Renal pelvis (tissue), 12 donors: ENCODE data around the gene TCL1A. TPM values are rescaled to one million over a fixed set of nuclear protein-coding genes. Genes with fewer than 3 reads are reported as not detected.
A peak's percentile ranks its signal among the peaks of the same experiment; 100 is the strongest.
"Not testable (repeated sequence)": the region's sequence is repeated elsewhere in the genome, so short reads cannot be mapped to it uniquely, and the experiment has no call there.

ENCODE experiments used
- DNase-seq: peaks from one replicate; pipeline ENCODE4 v3.0.0-alpha.2; 2013
- long read RNA-seq, 16 experiments: transcript quantifications; one replicate each; lab custom pipeline, GENCODE V29; 2026
- polyA plus RNA-seq, 3 donors: library from polyadenylated mRNA; unstranded; fragments of 120-200 nt; gene quantifications; one replicate each; pipeline ENCODE4 v1.2.1, GENCODE V29; 2013; ENCODE audit not compliant: insufficient read length in 3 of 3

TCL1A gene, protein sequence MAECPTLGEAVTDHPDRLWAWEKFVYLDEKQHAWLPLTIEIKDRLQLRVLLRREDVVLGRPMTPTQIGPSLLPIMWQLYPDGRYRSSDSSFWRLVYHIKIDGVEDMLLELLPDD
- 1 to 10 TPM in 1 of 3 donors, under 1 TPM in 2; 0.50 to 1.8 (median 0.75) TPM for polyA plus RNA-seq
- long read RNA-seq, donor 1, result 0 reads
- long read RNA-seq, donor 2, result 0 reads
- long read RNA-seq, donor 3, result 0 reads
- long read RNA-seq, donor 4, partial matches to known transcripts, result 0 of 1 reads
- long read RNA-seq, donor 4, other reads (novel, unspliced or antisense), result 0 of 1 reads
- long read RNA-seq, donor 5, result 0 reads
- long read RNA-seq, donor 6, result 0 reads
- long read RNA-seq, donor 7, partial matches to known transcripts, result 0 of 1 reads
- long read RNA-seq, donor 7, other reads (novel, unspliced or antisense), result 0 of 1 reads
- long read RNA-seq, donor 8, result 0 reads
- long read RNA-seq, donor 9, partial matches to known transcripts, result 0 of 1 reads
- long read RNA-seq, donor 9, other reads (novel, unspliced or antisense), result 0 of 1 reads
- long read RNA-seq, donor 10, result 0 reads
- long read RNA-seq, donor 11, result 0 reads
- long read RNA-seq, donor 12, partial matches to known transcripts, result 0 of 1 reads
- long read RNA-seq, donor 12, other reads (novel, unspliced or antisense), result 0 of 1 reads
- long read RNA-seq, donor 13, result 0 reads
- long read RNA-seq, donor 14, result 0 reads
- long read RNA-seq, donor 15, result 0 reads
- long read RNA-seq, donor 16, result 0 reads

GRCh38 chr14:95713596-95714371 lies at the start of gene TCL1A:
Gene TCL1A, minus strand, starts transcription at chr14:95714125. Its CDS starts 59 bp downstream, at chr14:95714066.
- no peak for DNase-seq

DNA sequence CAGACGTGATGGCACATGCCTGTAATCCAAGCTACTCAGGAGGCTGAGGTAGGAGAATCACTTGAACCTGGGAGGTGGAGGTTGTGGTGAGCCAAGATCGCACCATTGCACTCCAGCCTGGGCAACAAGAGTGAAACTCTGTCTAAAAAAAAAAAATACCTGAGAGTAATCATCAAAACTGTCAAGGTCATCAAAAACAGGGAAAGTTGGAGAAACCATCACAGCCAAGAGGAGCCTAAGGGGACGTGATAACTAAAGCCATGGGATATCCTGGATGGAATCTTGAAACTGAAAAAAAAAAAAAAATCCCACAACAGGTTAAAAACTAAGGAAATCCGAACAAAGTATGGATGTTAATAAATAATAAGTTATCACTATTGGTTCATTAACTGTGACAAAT lies 49.1 kb upstream of the TCL1A start:
- DNase-seq, result not testable (repeated sequence)

- no peak for DNase-seq
These were observed 47.5 kb upstream of the TCL1A start for GRCh38 chr14:95761436-95761835.

GRCh38 chr14:95760596-95760995 lies 46.7 kb upstream of the TCL1A start:
- DNase-seq, result no peak

DNA sequence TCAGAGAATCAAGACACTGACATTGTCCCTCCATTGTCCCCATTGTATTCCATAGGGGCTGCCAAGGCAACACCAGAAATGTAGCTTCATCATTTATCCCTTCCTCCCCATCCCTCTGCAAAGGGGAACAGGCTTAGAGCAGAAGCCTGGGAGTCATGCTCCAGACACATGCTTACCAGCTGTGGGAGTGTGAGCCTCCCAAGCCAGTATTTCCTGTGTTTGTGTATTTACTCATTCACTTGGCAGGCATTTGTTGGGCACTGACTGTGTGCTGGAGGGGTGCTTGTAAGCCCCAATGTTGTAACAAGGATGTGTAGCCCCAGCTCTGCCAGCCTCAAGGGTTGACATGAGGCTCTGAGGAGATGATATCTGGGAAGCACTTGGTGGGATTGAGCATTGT lies 46.0 kb upstream of the TCL1A start:
- no peak for DNase-seq

- no peak for DNase-seq
These were observed 44.4 kb upstream of the TCL1A start for GRCh38 chr14:95758331-95758730.

GRCh38 chr14:95756751-95757150 lies 42.8 kb upstream of the TCL1A start:
- DNase-seq, result no peak

GRCh38 chr14:95756127-95756526 lies 42.2 kb upstream of the TCL1A start:
- DNase-seq, result no peak

- no peak for DNase-seq
These were observed 27.9 kb upstream of the TCL1A start for GRCh38 chr14:95741781-95742180.

DNA sequence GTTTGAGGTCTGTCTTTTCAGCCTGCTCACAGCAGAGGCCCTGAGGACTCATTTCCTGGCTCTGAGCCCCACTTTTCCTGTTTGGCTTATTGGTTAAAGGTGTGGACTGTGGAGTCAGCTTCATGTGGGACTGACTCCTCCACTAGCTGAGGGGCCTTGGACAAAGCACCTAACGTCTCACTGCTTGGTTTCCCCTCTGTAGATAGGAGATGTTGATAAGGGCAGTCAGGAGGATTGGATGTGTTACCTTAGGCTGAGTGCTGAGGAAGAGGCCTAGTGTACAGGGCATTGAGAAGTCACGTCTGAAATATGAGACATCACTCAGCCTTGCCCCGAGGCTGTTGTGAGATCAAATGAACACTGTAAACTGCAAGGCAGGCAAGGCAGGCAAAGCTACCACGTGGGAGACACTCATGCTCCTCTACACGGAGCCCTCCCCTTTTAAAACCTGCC lies 27.1 kb upstream of the TCL1A start:
- peak; percentile 39 for DNase-seq

GRCh38 chr14:95739356-95739755 lies 25.4 kb upstream of the TCL1A start:
- DNase-seq, result no peak

GRCh38 chr14:95733212-95733611 lies 19.3 kb upstream of the TCL1A start:
- DNase-seq, result no peak

- DNase-seq, result no peak
These were observed 16.2 kb upstream of the TCL1A start for GRCh38 chr14:95730126-95730525.

GRCh38 chr14:95729402-95730028 lies 15.6 kb upstream of the TCL1A start:
- not testable (repeated sequence) for DNase-seq

- no peak for DNase-seq
These were observed 13.3 kb upstream of the TCL1A start for GRCh38 chr14:95727056-95727700.

GRCh38 chr14:95725685-95726336 lies 11.9 kb upstream of the TCL1A start:
- no peak for DNase-seq

DNA sequence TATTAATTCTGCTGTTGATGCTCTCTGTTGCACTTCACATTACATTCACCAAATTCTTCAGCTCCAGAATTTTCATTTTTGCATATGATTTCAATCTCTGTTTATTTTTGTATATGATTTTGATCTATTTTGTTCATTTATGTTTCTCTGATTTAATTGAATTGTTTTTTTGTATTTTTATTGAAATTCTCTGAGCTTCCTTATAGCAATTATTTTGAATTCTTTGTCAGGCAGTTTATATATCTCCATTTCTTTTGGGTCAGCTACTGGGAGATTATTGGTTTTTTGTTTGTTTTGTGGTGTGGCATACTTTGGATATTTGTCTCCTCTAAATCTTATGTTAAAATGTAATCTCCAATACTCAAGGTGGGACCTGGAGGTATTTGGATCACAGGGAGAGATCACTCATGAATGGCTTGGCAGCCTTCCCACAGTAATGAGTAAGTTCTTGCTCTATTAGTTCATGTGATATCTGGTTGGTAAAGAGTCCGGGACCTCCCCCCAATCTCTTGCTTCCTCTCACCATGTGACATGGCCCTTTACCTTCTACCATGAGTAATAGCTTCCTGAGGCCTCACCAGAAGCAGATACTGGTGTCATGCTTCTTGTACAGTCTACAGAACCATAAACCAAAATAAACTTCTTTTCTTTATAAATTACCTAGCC lies 8.7 kb upstream of the TCL1A start:
- no peak for DNase-seq

DNA sequence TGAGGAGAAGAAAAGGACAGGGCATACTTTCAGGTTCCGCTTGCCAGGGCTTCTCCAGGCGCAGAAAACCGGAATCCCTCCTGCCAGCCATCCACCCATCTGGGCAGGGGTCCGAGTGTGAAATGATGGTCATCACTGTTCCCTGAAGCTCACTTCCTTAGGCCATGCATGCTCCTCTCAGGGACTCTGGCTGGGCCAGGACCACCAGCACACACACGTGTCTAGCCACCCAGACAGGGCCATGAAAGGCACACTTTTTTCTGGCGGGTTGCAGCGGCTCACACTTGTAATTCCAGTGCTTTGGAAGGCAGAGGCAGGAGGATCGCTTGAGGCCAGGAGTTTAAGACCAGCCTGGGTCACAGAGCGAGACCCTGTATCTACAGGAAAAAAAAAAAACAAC lies 1.5 kb downstream of the TCL1A start:
- no peak for DNase-seq

- DNase-seq, result no peak
These were observed 2.3 kb downstream of the TCL1A start for GRCh38 chr14:95711476-95712176.

GRCh38 chr14:95710106-95710505 lies 3.8 kb downstream of the TCL1A start:
- no peak for DNase-seq
